NT2/D1 (cell line): ENCODE data around the gene FBXW7.

ENCODE experiments used
- DNase-seq: peaks from one replicate; pipeline ENCODE4 v3.0.0-alpha.2; 2011; ENCODE audit warnings: low read depth, low spot score
- H3K27me3 ChIP-seq: 2 replicates; pipeline ENCODE4 v1.6.0; 2011; ENCODE audit warnings: mild to moderate bottlenecking; ENCODE audit not compliant: insufficient read length, insufficient read depth
- H3K36me3 ChIP-seq: 2 replicates; pipeline ENCODE4 v1.6.1; 2011; ENCODE audit warnings: mild to moderate bottlenecking, low read length, mixed read lengths; ENCODE audit not compliant: insufficient read depth, insufficient read length
- H3K4me1 ChIP-seq: 2 replicates; pipeline ENCODE4 v1.5.1; 2011; ENCODE audit not compliant: insufficient read depth, insufficient read length
- H3K4me3 ChIP-seq: 2 replicates; pipeline ENCODE4 v1.5.1; 2011; ENCODE audit warnings: low read depth; ENCODE audit not compliant: insufficient read length
- H3K9ac ChIP-seq: 2 replicates; pipeline ENCODE4 v1.6.0; 2011; ENCODE audit warnings: low read depth; ENCODE audit not compliant: insufficient read length
- H3K9me3 ChIP-seq: 2 replicates; pipeline ENCODE4 v1.5.1; 2011; ENCODE audit warnings: mild to moderate bottlenecking, low read length; ENCODE audit not compliant: insufficient read depth
- SUZ12 ChIP-seq: IDR thresholded peaks from 2 replicates; pipeline ENCODE4 v1.6.1; 2011; ENCODE audit not compliant: insufficient read length, insufficient read depth; ENCODE audit errors: extremely low read depth
- YY1 ChIP-seq: IDR thresholded peaks from 2 replicates; pipeline ENCODE4 v1.6.1; 2011; ENCODE audit not compliant: insufficient read length, insufficient read depth
- ZNF274 ChIP-seq: IDR thresholded peaks from 2 replicates; pipeline ENCODE4 v1.6.1; 2011; ENCODE audit warnings: mild to moderate bottlenecking, low read depth, low read length

FBXW7 gene, protein sequence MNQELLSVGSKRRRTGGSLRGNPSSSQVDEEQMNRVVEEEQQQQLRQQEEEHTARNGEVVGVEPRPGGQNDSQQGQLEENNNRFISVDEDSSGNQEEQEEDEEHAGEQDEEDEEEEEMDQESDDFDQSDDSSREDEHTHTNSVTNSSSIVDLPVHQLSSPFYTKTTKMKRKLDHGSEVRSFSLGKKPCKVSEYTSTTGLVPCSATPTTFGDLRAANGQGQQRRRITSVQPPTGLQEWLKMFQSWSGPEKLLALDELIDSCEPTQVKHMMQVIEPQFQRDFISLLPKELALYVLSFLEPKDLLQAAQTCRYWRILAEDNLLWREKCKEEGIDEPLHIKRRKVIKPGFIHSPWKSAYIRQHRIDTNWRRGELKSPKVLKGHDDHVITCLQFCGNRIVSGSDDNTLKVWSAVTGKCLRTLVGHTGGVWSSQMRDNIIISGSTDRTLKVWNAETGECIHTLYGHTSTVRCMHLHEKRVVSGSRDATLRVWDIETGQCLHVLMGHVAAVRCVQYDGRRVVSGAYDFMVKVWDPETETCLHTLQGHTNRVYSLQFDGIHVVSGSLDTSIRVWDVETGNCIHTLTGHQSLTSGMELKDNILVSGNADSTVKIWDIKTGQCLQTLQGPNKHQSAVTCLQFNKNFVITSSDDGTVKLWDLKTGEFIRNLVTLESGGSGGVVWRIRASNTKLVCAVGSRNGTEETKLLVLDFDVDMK

DNA sequence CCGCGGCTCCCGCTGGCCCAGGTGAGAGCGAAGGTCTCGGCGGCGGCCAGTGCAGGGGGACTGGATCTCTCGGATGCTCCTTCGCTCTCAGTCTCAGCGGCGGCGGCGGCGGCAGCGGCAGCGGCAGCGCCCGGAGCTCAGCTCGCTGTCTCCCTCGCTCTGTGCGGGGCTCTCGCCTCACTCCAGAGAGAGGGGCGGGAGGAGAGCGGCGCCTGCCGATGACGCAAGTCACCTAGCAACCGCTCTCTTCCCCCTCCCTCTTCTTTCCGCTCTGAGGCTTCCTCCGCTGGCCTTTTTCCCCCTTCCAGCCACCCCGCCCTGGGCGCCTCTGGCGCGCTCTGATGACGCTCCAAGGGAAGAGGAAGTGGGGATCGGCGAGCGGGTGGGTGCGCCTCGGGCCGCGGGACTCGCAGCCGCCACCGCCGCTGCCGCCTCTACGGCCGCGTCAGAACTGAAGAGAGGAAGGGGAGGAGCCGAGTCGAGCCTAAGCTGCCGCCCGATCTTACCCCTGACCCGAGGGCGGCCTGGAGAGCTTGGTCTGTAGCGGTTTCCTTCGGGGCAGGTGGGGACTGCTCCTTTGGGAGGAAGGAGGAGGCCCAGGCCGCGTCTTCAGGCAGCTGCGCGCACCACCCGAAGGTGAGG, at the start of gene FBXW7:
Gene FBXW7 (minus strand): TSS at position 190 of the 642 bp plus-strand sequence. CDS start 124,289 bp downstream, outside the sequence.
- H3K4me3 ChIP-seq, result peak within 1 kb of the TSS; percentile 96
- H3K36me3 ChIP-seq, result peaks cover 23% of the 10 kb centered on the region
- TF ChIP-seq ZNF274 (no peak), YY1 (no peak), SUZ12 (no peak)
- no peaks in the 10 kb centered on the region for H3K4me1 ChIP-seq
- H3K9ac ChIP-seq, result peak within 1 kb of the TSS; percentile 92
- no peaks in the 10 kb centered on the region for H3K27me3 ChIP-seq
- DNase-seq, result peak; percentile 95
- peaks cover 9% of the 10 kb centered on the region; the same call in 1 of the 2 replicates for H3K9me3 ChIP-seq

DNA sequence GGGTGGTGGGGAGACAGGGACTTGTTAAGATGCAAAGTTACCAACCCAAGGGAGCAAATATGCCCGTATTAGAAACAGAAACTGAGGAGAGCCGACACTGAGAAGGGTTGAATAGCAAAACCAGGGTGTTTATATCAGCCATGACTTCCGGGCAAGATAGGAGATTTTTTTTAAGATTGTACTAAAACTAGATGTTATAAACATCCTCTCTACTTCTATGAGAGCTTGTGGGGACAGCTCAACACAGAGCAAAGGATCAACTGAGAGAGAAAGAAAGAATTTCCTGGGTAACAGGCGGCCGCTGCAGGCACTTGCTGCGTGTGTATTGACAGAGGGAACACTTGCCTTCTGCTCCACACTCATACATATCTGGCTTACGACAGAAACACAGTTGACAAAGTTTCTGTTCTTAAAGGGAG, 49.1 kb upstream of the FBXW7 start:
- Histone ChIP-seq H3K9me3 (peaks cover 7% of the 10 kb centered on the region; the same call in 1 of the 2 replicates), H3K27me3 (no peaks in the 10 kb centered on the region), H3K9ac (no peak overlapping the region), H3K4me1 (no peaks in the 10 kb centered on the region), H3K36me3 (no peaks in the 10 kb centered on the region), H3K4me3 (no peak overlapping the region)
- no peak for DNase-seq
- TF ChIP-seq ZNF274 (no peak), SUZ12 (no peak), YY1 (no peak)

DNA sequence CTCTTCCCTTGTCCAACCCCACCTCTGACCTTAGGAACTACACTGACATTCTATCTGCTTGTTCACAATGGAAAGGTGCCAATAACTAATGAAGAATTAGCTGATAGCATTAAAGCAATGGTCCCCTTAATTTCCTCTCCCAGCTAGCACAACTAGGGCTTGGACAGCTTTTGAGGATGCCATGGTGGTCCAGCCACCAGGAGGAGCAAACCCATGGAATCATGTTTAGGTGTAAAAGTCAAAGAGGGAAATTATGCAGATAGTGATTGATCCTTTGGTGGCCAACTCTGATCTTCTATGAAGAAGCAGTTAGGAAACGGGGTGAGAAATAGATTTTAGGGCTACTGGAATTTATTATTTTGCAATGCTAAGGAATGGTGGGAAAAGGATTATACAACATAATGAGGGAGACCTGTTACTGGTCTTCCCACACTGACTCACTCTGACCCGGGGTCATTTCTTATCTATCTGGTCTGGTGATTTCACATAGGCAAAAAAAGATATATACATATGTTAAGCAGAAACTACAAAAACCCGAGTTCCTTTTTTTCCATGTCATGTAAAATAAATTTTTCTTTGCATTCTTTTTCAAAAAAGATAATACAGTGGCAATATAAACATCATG, 45.8 kb upstream of the FBXW7 start:
- H3K9ac ChIP-seq, result no peak overlapping the region
- no peaks in the 10 kb centered on the region for H3K9me3 ChIP-seq
- no peaks in the 10 kb centered on the region for H3K27me3 ChIP-seq
- TF ChIP-seq ZNF274, result no peak
- no peak for TF ChIP-seq YY1
- no peak for TF ChIP-seq SUZ12
- no peak overlapping the region for H3K4me3 ChIP-seq
- no peaks in the 10 kb centered on the region for H3K36me3 ChIP-seq
- no peaks in the 10 kb centered on the region for H3K4me1 ChIP-seq
- DNase-seq, result no peak

DNA sequence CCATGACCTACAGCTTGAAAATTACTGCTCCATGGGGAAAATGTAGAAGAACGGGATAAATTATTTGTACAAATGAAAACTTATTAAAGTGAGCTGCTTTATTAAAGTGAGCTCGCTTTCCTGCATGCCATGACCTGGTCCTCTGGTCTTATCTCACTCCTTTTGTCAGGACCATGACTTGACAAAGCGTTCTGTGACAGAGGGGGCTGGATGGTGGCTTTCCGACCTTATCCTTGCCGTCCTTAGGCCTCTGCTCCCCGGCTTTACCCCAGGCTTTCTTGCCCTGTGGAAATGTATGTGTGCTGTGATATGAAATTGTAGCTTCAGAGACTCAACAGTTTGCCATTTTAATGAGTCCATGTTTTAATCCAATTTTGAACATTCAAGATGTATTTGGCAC, 44.0 kb upstream of the FBXW7 start:
- TF ChIP-seq YY1, result no peak
- no peak for TF ChIP-seq ZNF274
- TF ChIP-seq SUZ12, result no peak
- no peaks in the 10 kb centered on the region for H3K9me3 ChIP-seq
- H3K4me3 ChIP-seq, result no peak overlapping the region
- H3K27me3 ChIP-seq, result no peaks in the 10 kb centered on the region
- no peaks in the 10 kb centered on the region for H3K36me3 ChIP-seq
- DNase-seq, result no peak
- no peak overlapping the region for H3K9ac ChIP-seq
- no peaks in the 10 kb centered on the region for H3K4me1 ChIP-seq

DNA sequence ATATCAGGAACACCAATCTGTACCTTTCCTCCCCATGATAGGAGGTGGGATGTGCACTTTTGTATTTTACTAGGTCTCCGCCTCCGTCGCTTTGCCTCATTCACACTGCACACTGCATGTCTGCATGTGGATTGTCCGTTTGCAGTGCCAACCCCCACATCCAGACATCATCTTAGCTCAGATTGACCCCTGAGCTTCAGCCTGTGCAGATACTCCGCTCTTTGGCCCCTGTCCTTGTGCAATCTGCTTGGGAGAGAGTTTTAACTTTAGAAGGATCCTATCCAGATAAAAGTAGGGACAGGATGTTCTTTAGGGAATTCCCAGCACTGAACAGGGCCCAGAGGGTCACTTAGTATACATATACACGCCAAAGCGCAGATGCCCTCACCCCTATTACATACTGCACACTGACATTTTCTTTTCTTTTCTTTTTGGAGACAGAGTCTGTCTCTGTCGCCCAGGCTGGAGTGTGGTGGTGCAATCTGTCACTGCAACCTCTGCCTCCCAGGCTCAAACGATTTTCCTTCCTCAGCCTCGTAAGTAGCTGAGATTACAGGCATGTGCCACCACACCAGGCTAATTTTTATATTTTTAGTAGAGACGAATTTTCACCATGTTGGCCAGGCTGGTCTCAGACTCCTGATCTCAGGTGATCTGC, 43.3 kb upstream of the FBXW7 start:
- no peak for DNase-seq
- no peak overlapping the region for H3K9ac ChIP-seq

DNA sequence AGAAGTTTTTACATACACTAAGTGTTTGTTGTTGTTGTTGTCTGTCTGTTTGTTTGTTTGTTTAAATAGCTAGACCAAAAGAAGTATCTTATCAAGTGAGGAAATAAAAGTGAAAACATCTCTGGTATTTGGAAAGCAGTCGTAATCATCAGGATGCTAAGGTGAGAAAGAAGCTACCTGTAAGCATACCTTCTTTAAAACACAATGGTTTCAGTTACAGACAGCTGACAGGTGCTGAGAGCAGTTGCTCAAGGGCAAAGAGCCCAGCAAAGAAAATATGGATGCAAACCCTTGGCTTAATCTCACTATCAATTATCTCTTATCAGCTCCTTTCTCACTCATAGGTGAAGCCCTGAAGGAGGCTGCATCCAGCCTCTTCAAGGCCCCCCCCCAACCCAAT, 42.8 kb upstream of the FBXW7 start:
- Histone ChIP-seq H3K27me3 (no peaks in the 10 kb centered on the region), H3K9me3 (no peaks in the 10 kb centered on the region), H3K4me3 (no peak overlapping the region), H3K4me1 (no peaks in the 10 kb centered on the region), H3K36me3 (no peaks in the 10 kb centered on the region), H3K9ac (no peak overlapping the region)
- TF ChIP-seq ZNF274 (no peak), SUZ12 (no peak), YY1 (no peak)
- no peak for DNase-seq

More for the DNA sequence above, 43.3 kb upstream of the FBXW7 start:
- Histone ChIP-seq H3K4me3 (no peak overlapping the region), H3K36me3 (no peaks in the 10 kb centered on the region), H3K4me1 (no peaks in the 10 kb centered on the region), H3K27me3 (no peaks in the 10 kb centered on the region), H3K9me3 (no peaks in the 10 kb centered on the region)
- no peak for TF ChIP-seq YY1
- no peak for TF ChIP-seq SUZ12
- TF ChIP-seq ZNF274, result no peak
